GM19468 (cell line): Measurements from ENCODE around the gene CLCA1.

Experiments used
- ATAC-seq: cut with Tn5 transposase; IDR thresholded peaks from one replicate; pipeline ENCODE4 v1.9.1; 2021; ENCODE audit warnings: mild to moderate bottlenecking, moderate library complexity, moderate number of reproducible peaks; ENCODE audit not compliant: unreplicated experiment; ENCODE audit errors: extremely low read depth

Gene CLCA1

GRCh38 chr1:86542631-86543030 lies 73.9 kb downstream of the CLCA1 start:
- no peak for ATAC-seq

GRCh38 chr1:86546787-86547221 lies 78.1 kb downstream of the CLCA1 start, which contains the start of gene CLCA4:
Gene CLCA4 (plus strand): TSS chr1:86547078. CDS start chr1:86547120, 42 bp downstream.
- ATAC-seq, result no peak

- ATAC-seq, result no peak
These were observed 80.1 kb downstream of the CLCA1 start for GRCh38 chr1:86548839-86549238.
